Erythroblast (primary cell): ENCODE data around the gene SCN1B.

Source experiments
- GATA1 ChIP-seq: IDR thresholded peaks from 2 replicates; pipeline ENCODE4 v1.6.1; 2011; ENCODE audit warnings: low read depth, mild to moderate bottlenecking, control low read depth, low read length, moderate library complexity
- POLR2A ChIP-seq: IDR thresholded peaks from 2 replicates; pipeline ENCODE4 v1.6.1; 2011; ENCODE audit warnings: mild to moderate bottlenecking, low read length

DNA sequence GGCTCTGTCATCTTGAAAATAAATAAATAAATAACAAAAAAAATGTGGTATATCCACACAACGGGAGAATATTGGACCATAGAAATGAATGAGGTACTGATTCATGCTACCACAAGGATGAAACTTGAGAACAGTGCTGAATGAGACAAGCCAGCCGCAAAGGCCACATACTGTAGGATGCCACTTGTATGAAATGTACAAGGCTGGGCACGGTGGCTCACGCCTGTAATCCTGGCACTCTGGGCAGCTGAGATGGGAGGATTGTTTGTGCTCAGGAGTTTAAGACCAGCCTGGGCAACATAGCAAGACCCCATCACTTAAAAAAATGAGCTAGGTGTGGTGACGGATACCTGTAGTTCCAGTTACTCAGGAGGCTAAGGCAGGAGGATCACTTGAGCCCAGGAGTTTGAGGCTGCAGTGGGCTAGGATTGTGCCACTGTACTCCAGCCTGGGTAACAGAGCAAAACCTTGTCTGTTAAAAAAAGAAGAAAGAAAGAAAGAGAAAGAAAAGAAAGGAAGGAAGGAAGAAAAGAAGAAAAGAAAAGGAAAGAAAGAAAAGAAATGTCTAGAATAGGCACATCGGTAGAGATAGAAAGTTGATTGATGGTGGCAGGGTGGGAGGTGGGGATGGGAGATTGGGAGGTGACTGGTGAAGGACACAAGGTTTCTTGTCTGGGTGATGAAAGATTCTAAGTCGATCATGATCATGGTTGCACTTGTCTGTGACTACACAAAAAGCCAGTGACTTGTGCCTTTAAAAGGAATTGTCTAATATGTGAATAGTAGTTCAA lies 31.5 kb downstream of the SCN1B start:
- TF ChIP-seq POLR2A (no peak), GATA1 (no peak)
